H9 (cell line): ENCODE measurements around the gene ZNF415. TPM values are rescaled to one million over a fixed set of nuclear protein-coding genes. Genes with fewer than 3 reads are reported as not detected.

ENCODE experiments used
- DNase-seq: peaks from one replicate; pipeline ENCODE4 v3.0.0-alpha.2; 2017
- H2AFZ ChIP-seq: one replicate; pipeline ENCODE4 v1.6.1; 2013; ENCODE audit warnings: mild to moderate bottlenecking, low read length, control low read depth, moderate library complexity
- H2AK5ac ChIP-seq: 2 replicates; pipeline ENCODE4 v1.6.1; 2013; ENCODE audit warnings: low read length, control low read depth, mixed read lengths; ENCODE audit not compliant: insufficient read length
- H2BK120ac ChIP-seq: one replicate; pipeline ENCODE4 v1.6.1; 2013; ENCODE audit warnings: low read depth, mild to moderate bottlenecking, low read length, control low read depth, inconsistent platforms; ENCODE audit not compliant: poor library complexity, severe bottlenecking
- H2BK12ac ChIP-seq: 2 replicates; pipeline ENCODE4 v1.6.1; 2013; ENCODE audit warnings: low read length, control low read depth, mixed read lengths, low read depth; ENCODE audit not compliant: insufficient read length
- H2BK15ac ChIP-seq: 2 replicates; pipeline ENCODE4 v1.6.1; 2013; ENCODE audit warnings: low read depth, low read length, control low read depth
- H2BK20ac ChIP-seq: one replicate; pipeline ENCODE4 v1.6.1; 2013; ENCODE audit warnings: low read depth, mild to moderate bottlenecking, low read length, control low read depth, inconsistent platforms; ENCODE audit not compliant: poor library complexity, severe bottlenecking
- H2BK5ac ChIP-seq: 2 replicates; pipeline ENCODE4 v1.6.1; 2013; ENCODE audit warnings: low read length, control low read depth, mixed read lengths; ENCODE audit not compliant: insufficient read length
- H3K14ac ChIP-seq: 2 replicates; pipeline ENCODE4 v1.6.1; 2013; ENCODE audit warnings: low read length, control low read depth; ENCODE audit not compliant: insufficient read depth
- H3K18ac ChIP-seq: 2 replicates; pipeline ENCODE4 v1.6.1; 2013; ENCODE audit warnings: low read depth, mild to moderate bottlenecking, mixed read lengths, low read length, control low read depth; ENCODE audit not compliant: insufficient read length
- H3K23ac ChIP-seq: 2 replicates; pipeline ENCODE4 v1.6.1; 2013; ENCODE audit warnings: low read length, control low read depth, mixed read lengths, low read depth; ENCODE audit not compliant: insufficient read length
- H3K23me2 ChIP-seq: 2 replicates; pipeline ENCODE4 v1.6.1; 2013; ENCODE audit warnings: low read depth, mild to moderate bottlenecking, mixed read lengths, low read length, control low read depth; ENCODE audit not compliant: insufficient read length, poor library complexity, severe bottlenecking
- H3K27ac ChIP-seq: 2 replicates; pipeline ENCODE4 v1.5.1; 2013; ENCODE audit warnings: low read length, control low read depth, mixed read lengths, low read depth; ENCODE audit not compliant: insufficient read length
- H3K27me3 ChIP-seq: 2 replicates; pipeline ENCODE4 v1.6.1; 2013; ENCODE audit warnings: low read length, control low read depth, inconsistent platforms; ENCODE audit not compliant: insufficient read depth
- H3K4ac ChIP-seq: 2 replicates; pipeline ENCODE4 v1.6.1; 2013; ENCODE audit warnings: low read depth, mild to moderate bottlenecking, control low read depth, inconsistent platforms, low read length, moderate library complexity
- H3K4me1 ChIP-seq: 2 replicates; pipeline ENCODE4 v1.6.1; 2013; ENCODE audit warnings: low read length, control low read depth, inconsistent platforms; ENCODE audit not compliant: insufficient read depth
- H3K4me2 ChIP-seq: 2 replicates; pipeline ENCODE4 v1.6.1; 2013; ENCODE audit warnings: low read length, control low read depth, mixed read lengths; ENCODE audit not compliant: insufficient read length, insufficient read depth
- H3K56ac ChIP-seq: 2 replicates; pipeline ENCODE4 v1.6.1; 2013; ENCODE audit warnings: low read depth, mild to moderate bottlenecking, mixed read lengths, low read length, control low read depth; ENCODE audit not compliant: insufficient read length
- H3K79me1 ChIP-seq: 2 replicates; pipeline ENCODE4 v1.6.1; 2013; ENCODE audit warnings: low read depth, mild to moderate bottlenecking, moderate library complexity, low read length, control low read depth, inconsistent platforms; ENCODE audit not compliant: insufficient read depth, poor library complexity, severe bottlenecking
- H3K79me2 ChIP-seq: 2 replicates; pipeline ENCODE4 v1.6.1; 2013; ENCODE audit warnings: low read length, control low read depth, inconsistent platforms; ENCODE audit not compliant: insufficient read depth
- H3K9ac ChIP-seq: 2 replicates; pipeline ENCODE4 v1.6.1; 2013; ENCODE audit warnings: low read length, control low read depth, mixed read lengths; ENCODE audit not compliant: insufficient read length; ENCODE audit errors: extremely low read depth
- H3K9me3 ChIP-seq: one replicate; pipeline ENCODE4 v1.6.1; 2013; ENCODE audit warnings: low read depth, low read length, inconsistent platforms; ENCODE audit not compliant: control insufficient read depth
- H3T11ph ChIP-seq: one replicate; pipeline ENCODE4 v1.6.1; 2013; ENCODE audit warnings: mild to moderate bottlenecking, low read length, control low read depth, inconsistent platforms
- H4K20me1 ChIP-seq: one replicate; pipeline ENCODE4 v1.6.1; 2013; ENCODE audit not compliant: control insufficient read depth, insufficient read length, insufficient read depth
- H4K5ac ChIP-seq: 2 replicates; pipeline ENCODE4 v1.6.1; 2013; ENCODE audit warnings: low read depth, mild to moderate bottlenecking, mixed read lengths, low read length, control low read depth; ENCODE audit not compliant: insufficient read length
- H4K8ac ChIP-seq: replicated peaks from 2 replicates; pipeline ENCODE4 v1.6.1; 2013; ENCODE audit warnings: low read length, control low read depth, mixed read lengths, low read depth; ENCODE audit not compliant: insufficient read length
- H4K91ac ChIP-seq: 2 replicates; pipeline ENCODE4 v1.6.1; 2013; ENCODE audit warnings: low read depth, mild to moderate bottlenecking, moderate library complexity, mixed read lengths, low read length, control low read depth; ENCODE audit not compliant: insufficient read length
- H3K27ac Mint-ChIP-seq, 3 experiments: 2 replicates in 2 of 3; 3 replicates in 1 of 3; pipeline ENCODE4 v1.8.0; 2020 to 2021; ENCODE audit warnings: mixed read lengths in 3 of 3, mild to moderate bottlenecking in 1 of 3, moderate library complexity in 1 of 3
- H3K27me3 Mint-ChIP-seq: 2 replicates; pipeline ENCODE4 v1.8.0; 2021; ENCODE audit warnings: low read depth, mild to moderate bottlenecking, moderate library complexity, mixed read lengths
- H3K36me3 Mint-ChIP-seq, 3 experiments: 2 replicates in 2 of 3; 3 replicates in 1 of 3; pipeline ENCODE4 v1.8.0; 2020 to 2021; ENCODE audit warnings: low read depth in 3 of 3, mixed read lengths in 3 of 3; ENCODE audit not compliant: insufficient read depth in 1 of 3
- H3K4me1 Mint-ChIP-seq, 2 experiments: 2 replicates each; pipeline ENCODE4 v1.8.0; 2020; ENCODE audit warnings: mixed read lengths in 2 of 2
- H3K4me3 Mint-ChIP-seq, 2 experiments: 2 replicates in 1 of 2; 3 replicates in 1 of 2; pipeline ENCODE4 v1.8.0; 2020 to 2021; ENCODE audit warnings: mild to moderate bottlenecking in 2 of 2, mixed read lengths in 2 of 2, moderate library complexity in 1 of 2
- H3K9me3 Mint-ChIP-seq, 2 experiments: 2 replicates in 1 of 2; 3 replicates in 1 of 2; pipeline ENCODE4 v1.8.0; 2020; ENCODE audit warnings: mild to moderate bottlenecking in 2 of 2, mixed read lengths in 2 of 2, moderate library complexity in 1 of 2
- CTCF ChIP-seq: fragments of 200-600 bp; sonication (generic); conservative IDR thresholded peaks from 3 replicates; pipeline ENCODE4 v1.8.0; 2021; ENCODE audit warnings: antibody characterized with exemption, mild to moderate bottlenecking
- WGBS: extraction: QIAGEN DNeasy Blood & Tissue Kit; methylation state at CpG from one replicate; pipeline ENCODE4 v1.1.7; 2013; ENCODE audit warnings: missing lambda C conversion rate, low lambda C conversion rate, mixed read lengths; ENCODE audit not compliant: insufficient read length; ENCODE audit errors: extremely low coverage; 5-methylcytosine and 5-hydroxymethylcytosine counted together
- total RNA-seq: library from RNA; stranded (reverse); gene quantifications from 2 replicates; pipeline ENCODE4 v1.2.1, GENCODE V29; 2021

Gene ZNF415
- total RNA-seq, 1 experiment from 2014 or later = 12.3 TPM

- H3K79me2 ChIP-seq = no peaks in the 10 kb centered on the region; the same call in 1 of the 2 replicates
- H3K9ac ChIP-seq = no peak overlapping the region
- no peaks in the 10 kb centered on the region for H3K27me3 ChIP-seq
- H3K23me2 ChIP-seq = no peaks in the 10 kb centered on the region
- Mint-ChIP-seq H3K27me3 (no peaks in the 10 kb centered on the region), H3K9me3 (no peaks in the 10 kb centered on the region), H3K4me1 (peaks cover 16 to 26% of the 10 kb centered on the region in 2 experiments), H3K36me3 (peaks cover 29 to 46% (median 33%) of the 10 kb centered on the region in 3 experiments), H3K27ac (no peak overlapping the region), H3K4me3 (no peak overlapping the region)
- no peak overlapping the region for H2BK5ac ChIP-seq
- no peak overlapping the region for H4K91ac ChIP-seq
- no peak overlapping the region for H4K8ac ChIP-seq
- no peak overlapping the region for H2BK15ac ChIP-seq
- H2BK20ac ChIP-seq = no peak overlapping the region
- no peak overlapping the region for H2AK5ac ChIP-seq
- no peaks in the 10 kb centered on the region for H3K9me3 ChIP-seq
- H3K23ac ChIP-seq = no peak overlapping the region
- no peak overlapping the region for H2BK12ac ChIP-seq
- no peak overlapping the region for H3K4me2 ChIP-seq
- no peaks in the 10 kb centered on the region; the same call in 1 of the 2 replicates for H3K4me1 ChIP-seq
- WGBS = no CpG with 5 or more reads among the region's 1 CpG
- no peak overlapping the region for H3K18ac ChIP-seq
- no peak overlapping the region for H3K56ac ChIP-seq
- H3K79me1 ChIP-seq = peaks cover 12% of the 10 kb centered on the region
- no peak for DNase-seq
- no peak overlapping the region for H2AFZ ChIP-seq
- no peak overlapping the region for H3K27ac ChIP-seq
- no peak overlapping the region for H3T11ph ChIP-seq
- H4K5ac ChIP-seq = no peak overlapping the region
- no peak overlapping the region for H3K4ac ChIP-seq
- no peak overlapping the region for H3K14ac ChIP-seq
- H4K20me1 ChIP-seq = no peaks in the 10 kb centered on the region
- no peak for TF ChIP-seq CTCF
- H2BK120ac ChIP-seq = no peak overlapping the region
These were observed 40.0 kb downstream of the ZNF415 start for GRCh38 chr19:53092723-53093122.
